Measurements from ENCODE around the gene MCM8. TPM values are rescaled to one million over a fixed set of nuclear protein-coding genes. Genes with fewer than 3 reads are reported as not detected.

Gene MCM8
- total and polyA plus RNA-seq, 2 donors from 2014 or later: 1.9 to 6.6 TPM

DNA sequence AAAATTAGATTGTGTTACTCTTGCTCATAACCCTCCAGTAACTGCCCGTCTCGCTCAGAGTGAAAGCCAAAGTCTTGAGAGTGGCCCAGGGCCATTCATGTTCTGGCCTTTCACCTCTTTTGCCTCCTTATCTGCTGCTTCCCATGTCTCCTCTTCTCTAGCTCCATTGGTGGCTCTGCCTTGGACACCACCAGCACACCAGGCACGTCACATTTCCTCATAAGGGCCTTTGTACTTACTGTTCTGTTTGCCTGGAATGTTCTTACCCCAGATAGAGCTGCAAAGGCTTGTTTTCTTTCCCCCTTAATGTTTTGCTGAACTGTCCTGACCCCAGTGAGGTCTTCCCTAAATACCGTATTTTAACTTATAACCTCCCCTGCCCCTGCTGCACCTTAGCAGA is 29.3 kb downstream of the MCM8 start:
- FAIRE-seq (no peak), DNase-seq (no peak)
- H3K4me1 ChIP-seq (ENCODE audit: control insufficient read depth in 2 of 3, insufficient read depth in 2 of 3, low read depth in 1 of 3, low read length in 3 of 3): peaks cover 0 to 4% (median 0%) of the 10 kb centered on the region in 3 donors
- no peak overlapping the region for H3K27ac ChIP-seq (ENCODE audit: low read depth in 2 of 2, low read length in 2 of 2)
- intact Hi-C loops (cut with DNase I): no loop called here
- TF ChIP-seq, protein P1, sequence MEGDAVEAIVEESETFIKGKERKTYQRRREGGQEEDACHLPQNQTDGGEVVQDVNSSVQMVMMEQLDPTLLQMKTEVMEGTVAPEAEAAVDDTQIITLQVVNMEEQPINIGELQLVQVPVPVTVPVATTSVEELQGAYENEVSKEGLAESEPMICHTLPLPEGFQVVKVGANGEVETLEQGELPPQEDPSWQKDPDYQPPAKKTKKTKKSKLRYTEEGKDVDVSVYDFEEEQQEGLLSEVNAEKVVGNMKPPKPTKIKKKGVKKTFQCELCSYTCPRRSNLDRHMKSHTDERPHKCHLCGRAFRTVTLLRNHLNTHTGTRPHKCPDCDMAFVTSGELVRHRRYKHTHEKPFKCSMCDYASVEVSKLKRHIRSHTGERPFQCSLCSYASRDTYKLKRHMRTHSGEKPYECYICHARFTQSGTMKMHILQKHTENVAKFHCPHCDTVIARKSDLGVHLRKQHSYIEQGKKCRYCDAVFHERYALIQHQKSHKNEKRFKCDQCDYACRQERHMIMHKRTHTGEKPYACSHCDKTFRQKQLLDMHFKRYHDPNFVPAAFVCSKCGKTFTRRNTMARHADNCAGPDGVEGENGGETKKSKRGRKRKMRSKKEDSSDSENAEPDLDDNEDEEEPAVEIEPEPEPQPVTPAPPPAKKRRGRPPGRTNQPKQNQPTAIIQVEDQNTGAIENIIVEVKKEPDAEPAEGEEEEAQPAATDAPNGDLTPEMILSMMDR (IDR thresholded peaks at IDR 0.05; ENCODE audit: borderline replicate concordance, extremely low read depth, insufficient read depth): no peak
- H3K36me3 ChIP-seq (ENCODE audit: control insufficient read depth in 2 of 3, insufficient read depth in 3 of 3, low read length in 3 of 3): peaks cover 0 to 4% (median 0%) of the 10 kb centered on the region in 3 donors
- H3K9me3 ChIP-seq (ENCODE audit: control insufficient read depth in 2 of 3, insufficient read depth in 1 of 3, low read length in 3 of 3): no peaks in the 10 kb centered on the region
- no peak overlapping the region for H3K9ac ChIP-seq (ENCODE audit: low read length in 3 of 3)
- H3K27me3 ChIP-seq (ENCODE audit: control insufficient read depth, insufficient read depth, low read length): no peaks in the 10 kb centered on the region
- no peak overlapping the region for H3K4me3 ChIP-seq (ENCODE audit: low read length in 3 of 3)

DNA sequence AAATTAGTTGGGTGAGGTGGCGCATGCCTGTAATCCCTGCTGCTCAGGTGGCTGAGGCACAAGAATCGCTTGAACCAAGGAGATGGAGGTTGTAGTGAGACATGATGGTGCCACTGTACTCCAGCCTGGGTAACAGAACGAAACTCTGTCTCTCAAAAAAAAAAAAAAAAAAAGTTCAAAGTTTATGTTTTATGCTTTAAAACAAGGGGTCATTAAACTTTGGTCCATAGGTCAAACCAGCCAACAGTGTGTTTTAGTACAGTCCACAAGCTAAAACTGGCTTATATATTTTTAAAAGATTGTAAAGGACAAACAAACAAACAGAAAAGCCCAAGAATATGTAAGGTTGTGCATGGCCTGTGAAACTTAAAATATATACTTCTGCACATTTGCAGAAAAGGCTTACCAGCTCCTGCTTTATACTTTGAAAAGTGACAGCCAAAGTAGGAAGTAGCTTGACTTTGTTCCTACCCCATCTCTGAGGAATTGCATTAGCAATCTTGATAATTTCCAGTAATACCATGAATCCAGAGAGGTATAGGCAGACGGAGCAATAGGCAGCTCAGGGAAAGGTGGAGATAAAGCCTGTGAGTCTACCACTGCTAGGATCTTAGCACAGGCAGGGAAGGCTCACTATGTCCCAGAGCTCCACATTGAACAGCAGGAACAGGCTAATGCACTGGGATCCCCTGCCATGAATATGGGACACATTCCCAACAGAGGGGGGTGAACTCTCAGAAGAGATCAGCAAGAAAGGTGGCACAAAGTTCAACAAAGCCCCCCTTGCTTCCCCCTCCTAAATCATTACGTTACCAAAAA is 30.5 kb downstream of the MCM8 start:
- no peak overlapping the region for H3K4me3 ChIP-seq (ENCODE audit: low read length in 3 of 3)
- H3K9me3 ChIP-seq (ENCODE audit: control insufficient read depth in 2 of 3, insufficient read depth in 1 of 3, low read length in 3 of 3): no peaks in the 10 kb centered on the region
- peaks cover 0 to 4% (median 0%) of the 10 kb centered on the region in 3 donors for H3K4me1 ChIP-seq (ENCODE audit: control insufficient read depth in 2 of 3, insufficient read depth in 2 of 3, low read depth in 1 of 3, low read length in 3 of 3)
- TF ChIP-seq, protein P1 (IDR thresholded peaks at IDR 0.05; ENCODE audit: borderline replicate concordance, extremely low read depth, insufficient read depth): no peak
- FAIRE-seq (no peak), DNase-seq (no peak)
- H3K9ac ChIP-seq (ENCODE audit: low read length in 3 of 3): no peak overlapping the region
- H3K27ac ChIP-seq (ENCODE audit: low read depth in 2 of 2, low read length in 2 of 2): no peak overlapping the region
- intact Hi-C loops (cut with DNase I): no loop called here
- H3K36me3 ChIP-seq (ENCODE audit: control insufficient read depth in 2 of 3, insufficient read depth in 3 of 3, low read length in 3 of 3): peaks cover 0 to 4% (median 0%) of the 10 kb centered on the region in 3 donors
- no peaks in the 10 kb centered on the region for H3K27me3 ChIP-seq (ENCODE audit: control insufficient read depth, insufficient read depth, low read length)

GRCh38 chr20:5987383-5987782 is 36.9 kb downstream of the MCM8 start:
- DNase-seq (no peak), FAIRE-seq (no peak)
- intact Hi-C loops (cut with DNase I): no loop called here
- H3K4me3 ChIP-seq (ENCODE audit: low read length in 3 of 3): no peak overlapping the region
- peaks cover 0 to 5% (median 0%) of the 10 kb centered on the region in 3 donors for H3K4me1 ChIP-seq (ENCODE audit: control insufficient read depth in 2 of 3, insufficient read depth in 2 of 3, low read depth in 1 of 3, low read length in 3 of 3)
- H3K36me3 ChIP-seq (ENCODE audit: control insufficient read depth in 2 of 3, insufficient read depth in 3 of 3, low read length in 3 of 3): no peaks in the 10 kb centered on the region
- H3K9me3 ChIP-seq (ENCODE audit: control insufficient read depth in 2 of 3, insufficient read depth in 1 of 3, low read length in 3 of 3): no peaks in the 10 kb centered on the region
- TF ChIP-seq, protein P1 (IDR thresholded peaks at IDR 0.05; ENCODE audit: borderline replicate concordance, extremely low read depth, insufficient read depth): no peak
- no peak overlapping the region for H3K9ac ChIP-seq (ENCODE audit: low read length in 3 of 3)
- H3K27me3 ChIP-seq (ENCODE audit: control insufficient read depth, insufficient read depth, low read length): no peaks in the 10 kb centered on the region
- H3K27ac ChIP-seq (ENCODE audit: low read depth in 2 of 2, low read length in 2 of 2): no peak overlapping the region

Measured in kidney (tissue), 14 donors.